Middle frontal gyrus (tissue), 1 donor: ENCODE data around the gene YIPF7.

ENCODE experiments used
- DNase-seq: peaks from one replicate; pipeline ENCODE4 v3.0.0-alpha.2; 2015; ENCODE audit warnings: low spot score; ENCODE audit errors: extremely low spot score

The YIPF7 gene

GRCh38 chr4:44623676-44624075 is 27.7 kb downstream of the YIPF7 start:
- DNase-seq = no peak

GRCh38 chr4:44616621-44617020 is 34.8 kb downstream of the YIPF7 start:
- DNase-seq = no peak

- DNase-seq = no peak
These were observed 68.0 kb downstream of the YIPF7 start for GRCh38 chr4:44583393-44583792.

GRCh38 chr4:44580231-44580630 is 71.2 kb downstream of the YIPF7 start:
- no peak for DNase-seq

- DNase-seq = no peak
These were observed 72.5 kb downstream of the YIPF7 start for GRCh38 chr4:44578954-44579353.
